ENCODE data around the gene IQGAP2. TPM values are rescaled to one million over a fixed set of nuclear protein-coding genes. Genes with fewer than 3 reads are reported as not detected.
A peak's percentile ranks its signal among the peaks of the same experiment; 100 is the strongest.
"Not testable (repeated sequence)": the region's sequence is repeated elsewhere in the genome, so short reads cannot be mapped to it uniquely, and the experiment has no call there.

Gene IQGAP2
- total RNA-seq, 4 donors from 2014 or later = 3.5 to 18.5 (median 13.7) TPM

- no peak overlapping the region for H3K4me3 ChIP-seq (ENCODE audit: low read depth, poor library complexity, severe bottlenecking)
- WGBS, 2 donors = 95 to 97% methylated on average over 1 of the region's 1 CpG
- intact Hi-C loops (cut with DNase I; ENCODE audit: low total_unique reads) = no loop called here
Observed at GRCh38 chr5:76675364-76675763, 272.3 kb downstream of the IQGAP2 start.

GRCh38 chr5:76677849-76678472, 274.9 kb downstream of the IQGAP2 start:
- no peak overlapping the region for H3K4me3 ChIP-seq (ENCODE audit: low read depth, poor library complexity, severe bottlenecking)
- TF ChIP-seq POLR2A (IDR thresholded peaks at IDR 0.05) (no peak), CTCF (IDR thresholded peaks at IDR 0.05) (no peak)
- intact Hi-C loops (cut with DNase I; ENCODE audit: low total_unique reads) = no loop called here
- DNase-seq (ENCODE audit: low spot score in 2 of 2) = no peak
- WGBS, 2 donors = 87 to 89% methylated on average over 8 of the region's 8 CpGs

More at GRCh38 chr5:76675364-76675763, 272.3 kb downstream of the IQGAP2 start:
- DNase-seq (ENCODE audit: low spot score in 2 of 2) = no peak
- TF ChIP-seq POLR2A (IDR thresholded peaks at IDR 0.05) = no peak
- no peak for TF ChIP-seq CTCF (IDR thresholded peaks at IDR 0.05)

GRCh38 chr5:76679231-76679630, 276.1 kb downstream of the IQGAP2 start:
- no peak overlapping the region for H3K4me3 ChIP-seq (ENCODE audit: low read depth, poor library complexity, severe bottlenecking)
- 45 to 65% methylated on average over 3 of the region's 3 CpGs for WGBS, 2 donors
- intact Hi-C loops (cut with DNase I; ENCODE audit: low total_unique reads) = no loop called here
- TF ChIP-seq POLR2A (IDR thresholded peaks at IDR 0.05) = no peak
- TF ChIP-seq CTCF (IDR thresholded peaks at IDR 0.05) = no peak
- peak in 1 of 2 donors; percentile 51 for DNase-seq (ENCODE audit: low spot score in 2 of 2)

- H3K4me3 ChIP-seq (ENCODE audit: low read depth, poor library complexity, severe bottlenecking); intact Hi-C loops (cut with DNase I; ENCODE audit: low total_unique reads); DNase-seq (ENCODE audit: low spot score in 2 of 2): not testable (repeated sequence)
- WGBS, 2 donors = 82 to 93% methylated on average over 4 of the region's 4 CpGs
Observed at GRCh38 chr5:76680826-76681225, 277.7 kb downstream of the IQGAP2 start.

- intact Hi-C loops (cut with DNase I; ENCODE audit: low total_unique reads) = no loop called here
- 48 to 53% methylated on average over 4 of the region's 4 CpGs for WGBS, 2 donors
- DNase-seq (ENCODE audit: low spot score in 2 of 2) = no peak
- TF ChIP-seq CTCF (IDR thresholded peaks at IDR 0.05) = no peak
- no peak for TF ChIP-seq POLR2A (IDR thresholded peaks at IDR 0.05)
- no peak overlapping the region for H3K4me3 ChIP-seq (ENCODE audit: low read depth, poor library complexity, severe bottlenecking)
Observed at GRCh38 chr5:76681287-76681686, 278.2 kb downstream of the IQGAP2 start.

GRCh38 chr5:76682387-76682786, 279.3 kb downstream of the IQGAP2 start:
- TF ChIP-seq CTCF (IDR thresholded peaks at IDR 0.05) (no peak), POLR2A (IDR thresholded peaks at IDR 0.05) (no peak)
- 53 to 64% methylated on average over 2 of the region's 2 CpGs for WGBS, 2 donors
- no peak overlapping the region for H3K4me3 ChIP-seq (ENCODE audit: low read depth, poor library complexity, severe bottlenecking)
- no peak for DNase-seq (ENCODE audit: low spot score in 2 of 2)
- intact Hi-C loops (cut with DNase I; ENCODE audit: low total_unique reads) = no loop called here
